GM10266 (cell line): ENCODE data around the gene OR6B3.
"Not testable (repeated sequence)": the region's sequence is repeated elsewhere in the genome, so short reads cannot be mapped to it uniquely, and the experiment has no call there.

Experiments
- DNase-seq: peaks from one replicate; pipeline ENCODE4 v3.0.0; 2012; ENCODE audit errors: extremely low spot score
- TF ChIP-seq, protein P1 (sequence below): IDR thresholded peaks from 2 replicates; pipeline ENCODE4 v1.5.1; 2012; ENCODE audit warnings: mild to moderate bottlenecking, low read depth; ENCODE audit not compliant: control insufficient read depth, insufficient read depth; ENCODE audit errors: missing control alignments

Gene OR6B3

DNA sequence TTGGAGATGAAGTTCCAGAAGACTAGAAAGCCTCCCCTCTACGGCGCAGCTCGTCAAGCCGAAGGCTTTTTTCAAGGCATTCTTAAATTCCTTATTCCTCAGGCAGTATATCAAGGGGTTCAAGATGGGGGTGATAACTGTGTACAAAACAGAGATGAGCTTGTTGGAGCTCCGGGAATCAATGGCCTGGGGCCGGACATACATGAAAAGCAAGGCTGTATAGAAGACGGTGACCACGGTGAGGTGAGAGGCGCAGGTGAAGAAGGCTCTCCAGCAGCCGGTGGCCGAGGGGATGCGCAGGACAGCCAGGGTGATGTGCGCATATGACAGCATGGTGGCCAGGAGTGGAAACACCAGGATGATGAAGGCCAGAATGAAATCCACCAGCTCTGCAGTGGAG lies 8.2 kb downstream of the OR6B3 start:
- TF ChIP-seq, protein P1, sequence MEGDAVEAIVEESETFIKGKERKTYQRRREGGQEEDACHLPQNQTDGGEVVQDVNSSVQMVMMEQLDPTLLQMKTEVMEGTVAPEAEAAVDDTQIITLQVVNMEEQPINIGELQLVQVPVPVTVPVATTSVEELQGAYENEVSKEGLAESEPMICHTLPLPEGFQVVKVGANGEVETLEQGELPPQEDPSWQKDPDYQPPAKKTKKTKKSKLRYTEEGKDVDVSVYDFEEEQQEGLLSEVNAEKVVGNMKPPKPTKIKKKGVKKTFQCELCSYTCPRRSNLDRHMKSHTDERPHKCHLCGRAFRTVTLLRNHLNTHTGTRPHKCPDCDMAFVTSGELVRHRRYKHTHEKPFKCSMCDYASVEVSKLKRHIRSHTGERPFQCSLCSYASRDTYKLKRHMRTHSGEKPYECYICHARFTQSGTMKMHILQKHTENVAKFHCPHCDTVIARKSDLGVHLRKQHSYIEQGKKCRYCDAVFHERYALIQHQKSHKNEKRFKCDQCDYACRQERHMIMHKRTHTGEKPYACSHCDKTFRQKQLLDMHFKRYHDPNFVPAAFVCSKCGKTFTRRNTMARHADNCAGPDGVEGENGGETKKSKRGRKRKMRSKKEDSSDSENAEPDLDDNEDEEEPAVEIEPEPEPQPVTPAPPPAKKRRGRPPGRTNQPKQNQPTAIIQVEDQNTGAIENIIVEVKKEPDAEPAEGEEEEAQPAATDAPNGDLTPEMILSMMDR = no peak

DNA sequence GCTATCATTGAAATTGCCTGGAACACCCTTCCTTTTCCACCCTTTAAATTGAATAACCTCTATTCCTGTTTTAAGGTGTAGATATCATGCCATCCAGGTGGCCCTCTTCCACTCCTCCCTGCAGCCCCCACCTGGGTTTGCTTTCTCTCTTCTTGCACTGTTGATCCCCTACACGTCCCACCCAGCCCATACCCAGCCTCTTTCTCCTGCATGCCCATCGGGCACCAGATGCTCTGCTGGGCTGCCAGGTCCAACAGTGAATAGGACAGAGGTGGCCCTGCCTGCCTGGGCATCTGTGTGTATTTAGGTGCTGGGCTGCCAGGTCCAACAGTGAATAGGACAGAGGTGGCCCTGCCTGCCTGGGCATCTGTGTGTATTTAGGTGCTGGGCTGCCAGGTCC lies 9.2 kb downstream of the OR6B3 start:
- DNase-seq = not testable (repeated sequence)

More for the DNA sequence above, 8.2 kb downstream of the OR6B3 start:
- DNase-seq = no peak

DNA sequence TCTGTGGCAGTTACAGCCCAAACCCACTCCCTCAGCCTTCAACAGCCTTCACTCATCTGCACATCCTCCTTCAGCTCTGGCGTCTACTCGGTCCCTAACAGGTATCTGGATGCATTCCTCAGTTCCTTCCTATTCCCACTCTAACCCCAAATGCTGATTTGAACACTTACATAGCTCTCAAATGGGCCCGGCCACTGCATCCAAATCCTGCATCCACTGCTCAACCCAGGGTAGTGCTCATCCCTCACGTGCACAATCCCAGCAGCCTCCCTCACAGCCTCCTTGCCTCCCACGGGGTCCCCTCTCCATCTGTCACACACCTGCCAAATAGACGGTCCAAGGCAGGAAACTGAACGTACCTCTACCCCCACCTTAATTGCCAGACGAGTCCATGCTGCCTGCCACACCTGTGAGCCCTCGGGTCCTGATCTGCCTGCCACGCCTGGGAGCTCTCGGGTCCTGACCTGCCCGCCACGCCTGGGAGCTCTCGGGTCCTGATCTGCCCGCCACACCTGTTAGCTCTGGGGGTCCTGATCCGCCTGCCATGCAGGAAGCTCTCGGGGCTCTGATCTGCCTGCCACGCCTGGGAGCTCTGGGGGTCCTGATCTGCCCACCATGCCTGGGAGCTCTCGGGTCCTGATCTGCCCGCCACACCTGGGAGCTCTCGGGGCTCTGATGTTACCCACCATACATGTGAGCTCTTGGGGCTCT lies 9.9 kb downstream of the OR6B3 start:
- TF ChIP-seq, protein P1 = no peak
- DNase-seq = no peak

DNA sequence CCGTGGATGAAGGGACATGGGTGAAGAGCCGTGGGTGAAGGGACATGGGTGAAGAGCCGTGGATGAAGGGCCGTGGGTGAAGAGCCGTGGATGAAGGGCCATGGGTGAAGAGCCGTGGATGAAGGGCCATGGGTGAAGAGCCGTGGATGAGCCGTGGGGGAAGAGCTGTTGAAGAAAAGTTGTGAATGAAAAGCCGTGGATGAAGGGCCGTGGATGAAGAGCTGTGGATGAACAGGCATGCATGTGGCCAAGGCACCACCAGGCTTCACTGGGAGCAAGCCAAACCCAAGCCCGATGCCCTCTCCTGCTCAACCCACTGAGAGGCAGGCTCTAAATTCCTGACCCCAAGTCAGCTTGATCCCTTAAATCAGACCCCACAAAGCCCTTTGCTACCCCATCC lies 10.6 kb downstream of the OR6B3 start:
- no peak for DNase-seq
- TF ChIP-seq, protein P1 = no peak

DNA sequence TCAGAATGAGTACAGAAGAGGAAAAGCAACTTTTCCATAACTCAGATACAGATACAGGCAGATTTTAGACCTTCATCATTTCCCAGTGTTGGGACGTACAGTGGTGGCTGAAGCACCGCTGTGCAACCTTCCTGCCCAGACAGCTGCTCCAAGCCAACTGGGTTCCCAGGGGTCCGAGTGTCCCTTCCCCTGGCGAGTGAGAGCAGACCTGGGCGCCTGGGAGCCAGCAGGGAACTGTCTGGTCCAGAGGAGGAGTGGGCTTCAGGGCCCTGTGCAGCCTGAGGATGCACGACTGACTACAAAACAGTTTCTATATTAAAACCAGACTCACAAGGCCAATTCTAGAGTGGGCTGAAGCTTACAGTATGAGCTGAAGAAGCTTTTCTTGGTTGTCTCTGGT lies 12.0 kb downstream of the OR6B3 start:
- TF ChIP-seq, protein P1 = no peak
- no peak for DNase-seq

DNA sequence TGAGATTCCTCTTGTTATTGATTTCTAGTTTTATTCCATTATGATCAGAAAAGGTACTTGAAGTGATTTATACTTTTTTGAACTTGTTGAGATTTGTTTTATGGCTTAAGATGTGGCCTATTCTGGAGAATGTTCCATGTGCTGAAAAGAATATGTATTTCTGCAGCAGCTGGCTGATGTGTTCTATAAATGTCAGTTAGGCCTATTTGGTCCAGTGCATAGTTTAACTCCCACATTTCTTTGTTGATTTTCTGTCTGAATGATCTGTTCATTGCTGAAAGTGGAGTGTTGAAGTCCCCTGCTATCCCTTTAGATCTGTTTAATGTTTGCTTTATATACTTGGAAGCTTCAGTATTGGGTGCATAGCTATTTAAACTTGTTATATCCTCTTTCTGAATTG lies 16.0 kb downstream of the OR6B3 start:
- DNase-seq = no peak
- TF ChIP-seq, protein P1 = no peak

DNA sequence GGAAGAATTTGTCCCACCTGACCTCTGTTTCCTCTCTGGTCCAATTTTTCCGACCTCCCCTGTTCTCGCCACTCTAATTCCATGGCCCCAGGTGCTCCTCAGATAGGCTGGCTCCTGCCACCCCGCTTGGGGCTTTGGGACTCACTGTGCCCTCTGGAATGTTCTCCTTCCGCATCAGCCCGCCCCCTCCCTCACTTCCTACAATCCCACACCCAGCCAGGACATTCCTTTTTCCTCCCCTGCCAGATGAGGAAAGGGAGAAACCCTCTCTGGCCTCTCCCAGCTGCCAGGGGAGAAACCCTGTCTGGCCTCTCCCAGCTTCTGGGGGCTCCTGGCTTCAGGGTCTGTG lies 20.0 kb downstream of the OR6B3 start:
- TF ChIP-seq, protein P1 = no peak

More for the DNA sequence above, 20.0 kb downstream of the OR6B3 start:
- no peak for DNase-seq
